Caco-2 (cell line): ENCODE measurements around the gene GDF7. TPM values are rescaled to one million over a fixed set of nuclear protein-coding genes. Genes with fewer than 3 reads are reported as not detected.

Experiments
- BruUV-seq: library from RNA; stranded (reverse); fragments of 400-500 nt; replicated peaks from 2 replicates; lab custom pipeline; 2021; lab: Mats Ljungman, UMichigan
- CTCF ChIA-PET: fragments of 300-600 bp; sonication (Branson Sonifier 250); formaldehyde crosslinking; loops from one replicate; lab custom pipeline; 2022; ENCODE audit warnings: antibody characterized with exemption; lab: Charles Lee
- POLR2A ChIA-PET: fragments of 300-600 bp; sonication (Branson Sonifier 250); formaldehyde crosslinking; loops from one replicate; lab custom pipeline; 2022; ENCODE audit warnings: antibody characterized with exemption; lab: Charles Lee
- DNase-seq, 2 experiments: peaks; one replicate each; pipeline versions ENCODE4 v3.0.0 to v3.0.0-alpha.2; 2020 to 2022
- H3K27me3 ChIP-seq: replicated peaks from 2 replicates; pipeline ENCODE4 v1.6.0; 2011; ENCODE audit warnings: low read length; ENCODE audit not compliant: control insufficient read depth, insufficient read depth
- H3K36me3 ChIP-seq: 2 replicates; pipeline ENCODE4 v1.5.1; 2011; ENCODE audit warnings: low read length; ENCODE audit not compliant: control insufficient read depth, insufficient read depth
- H3K4me1 ChIP-seq: fragments of 250-450 bp; sonication (Bioruptor Pico); 2 replicates; pipeline ENCODE4 v1.5.1; 2020; ENCODE audit warnings: mild to moderate bottlenecking
- H3K4me3 ChIP-seq: 2 replicates; pipeline ENCODE4 v1.5.1; 2011; ENCODE audit warnings: low read depth, mild to moderate bottlenecking, control low read depth, low read length
- H3K9me3 ChIP-seq: fragments of 250-450 bp; sonication (Bioruptor Pico); 2 replicates; pipeline ENCODE4 v1.5.1; 2020; ENCODE audit warnings: mild to moderate bottlenecking, moderate library complexity
- H3K27ac Mint-ChIP-seq: one replicate; pipeline ENCODE4 v1.8.0; 2022; ENCODE audit warnings: mixed read lengths; ENCODE audit not compliant: unreplicated experiment
- H3K27me3 Mint-ChIP-seq: one replicate; pipeline ENCODE4 v1.8.0; 2022; ENCODE audit warnings: mixed read lengths; ENCODE audit not compliant: insufficient read depth, unreplicated experiment
- H3K36me3 Mint-ChIP-seq: one replicate; pipeline ENCODE4 v1.8.0; 2022; ENCODE audit warnings: mild to moderate bottlenecking, mixed read lengths; ENCODE audit not compliant: insufficient read depth, unreplicated experiment
- H3K4me1 Mint-ChIP-seq: one replicate; pipeline ENCODE4 v1.8.0; 2022; ENCODE audit warnings: low read depth, mixed read lengths; ENCODE audit not compliant: unreplicated experiment
- H3K4me3 Mint-ChIP-seq: one replicate; pipeline ENCODE4 v1.8.0; 2022; ENCODE audit warnings: mild to moderate bottlenecking, moderate library complexity, mixed read lengths; ENCODE audit not compliant: unreplicated experiment
- H3K9me3 Mint-ChIP-seq: one replicate; pipeline ENCODE4 v1.8.0; 2022; ENCODE audit warnings: mixed read lengths; ENCODE audit not compliant: unreplicated experiment
- CTCF ChIP-seq, 2 experiments: fragments of 200-600 bp in 1 of 2; IDR thresholded peaks; 1 replicate in 1 of 2; 2 replicates in 1 of 2; pipeline versions ENCODE4 v1.5.1 to v1.8.0; 2011 to 2022; ENCODE audit warnings: antibody characterized with exemption in 1 of 2, control low read depth in 1 of 2, inconsistent platforms in 1 of 2, low read depth in 1 of 2, low read length in 1 of 2, mild to moderate bottlenecking in 1 of 2, moderate library complexity in 1 of 2; ENCODE audit not compliant: insufficient read depth in 1 of 2, severe bottlenecking in 1 of 2, unreplicated experiment in 1 of 2
- intact Hi-C: fragments of 100-400 bp; cut with micrococcal nuclease; formaldehyde crosslinking; loops from one replicate; pipeline ENCODE4 v1.10.0; 2022; ENCODE audit not compliant: unreplicated experiment
- total RNA-seq: library from RNA; stranded (reverse); gene quantifications from 2 replicates; pipeline ENCODE4 v1.2.3, GENCODE V29; 2022

The GDF7 gene
- total RNA-seq, 1 experiment from 2014 or later, result 1.7 TPM

GRCh38 chr2:20671036-20671735 lies 4.2 kb downstream of the GDF7 start:
- CTCF ChIA-PET, result interaction anchor here (0.6 kb wide), 1 partner anchor 210 kb away, joined by 3 read pairs; no protein-coding TSS in a partner anchor
- Histone ChIP-seq H3K4me3 (no peak overlapping the region), H3K36me3 (no peaks in the 10 kb centered on the region), H3K4me1 (peaks cover 20% of the 10 kb centered on the region), H3K27me3 (no peaks in the 10 kb centered on the region; the same call in 1 of the 2 replicates), H3K9me3 (no peaks in the 10 kb centered on the region)
- H3K27ac Mint-ChIP-seq, result no peak overlapping the region
- BruUV-seq, result no TSS peak
- intact Hi-C loops, result no loop called here
- no peak for DNase-seq
- POLR2A ChIA-PET, result no interaction called here
- TF ChIP-seq CTCF (IDR thresholded peaks at IDR 0.05; ENCODE audit: insufficient read depth in 1 of 2, low read depth in 1 of 2, low read length in 1 of 2, severe bottlenecking in 1 of 2, unreplicated experiment in 1 of 2), result no peak
- no peaks in the 10 kb centered on the region for H3K9me3 Mint-ChIP-seq
- no peaks in the 10 kb centered on the region for H3K27me3 Mint-ChIP-seq
- H3K4me1 Mint-ChIP-seq, result peaks cover 19% of the 10 kb centered on the region
- H3K36me3 Mint-ChIP-seq, result peaks cover 32% of the 10 kb centered on the region
- no peak overlapping the region for H3K4me3 Mint-ChIP-seq

- H3K9me3 Mint-ChIP-seq, result no peaks in the 10 kb centered on the region
- H3K27me3 ChIP-seq, result no peaks in the 10 kb centered on the region; the same call in 1 of the 2 replicates
- H3K4me1 ChIP-seq, result peaks cover 21% of the 10 kb centered on the region
- no peak overlapping the region for H3K27ac Mint-ChIP-seq
- no peaks in the 10 kb centered on the region for H3K27me3 Mint-ChIP-seq
- intact Hi-C loops, result no loop called here
- no peak overlapping the region for H3K4me3 ChIP-seq
- no peak for DNase-seq
- H3K36me3 ChIP-seq, result no peaks in the 10 kb centered on the region
- no peak for TF ChIP-seq CTCF (IDR thresholded peaks at IDR 0.05; ENCODE audit: insufficient read depth in 1 of 2, low read depth in 1 of 2, low read length in 1 of 2, severe bottlenecking in 1 of 2, unreplicated experiment in 1 of 2)
- ChIA-PET POLR2A (no interaction called here), CTCF (interaction anchor here (0.6 kb wide), 1 partner anchor 209 kb away, joined by 3 read pairs; no protein-coding TSS in a partner anchor)
- H3K36me3 Mint-ChIP-seq, result peaks cover 36% of the 10 kb centered on the region
- no peak overlapping the region for H3K4me3 Mint-ChIP-seq
- no peaks in the 10 kb centered on the region for H3K9me3 ChIP-seq
- BruUV-seq, result no TSS peak
- H3K4me1 Mint-ChIP-seq, result peaks cover 24% of the 10 kb centered on the region
These were observed 4.8 kb downstream of the GDF7 start for GRCh38 chr2:20671736-20672080.

GRCh38 chr2:20672201-20672951 lies 5.4 kb downstream of the GDF7 start:
- Histone ChIP-seq H3K9me3 (no peaks in the 10 kb centered on the region), H3K4me1 (peaks cover 21% of the 10 kb centered on the region), H3K36me3 (no peaks in the 10 kb centered on the region), H3K4me3 (no peak overlapping the region), H3K27me3 (no peaks in the 10 kb centered on the region; the same call in 1 of the 2 replicates)
- intact Hi-C loops, result no loop called here
- peaks cover 25% of the 10 kb centered on the region for H3K4me1 Mint-ChIP-seq
- CTCF ChIA-PET, result interaction anchor here (0.6 kb wide), 1 partner anchor 209 kb away, joined by 3 read pairs; no protein-coding TSS in a partner anchor
- BruUV-seq, result TSS peak; percentile 7
- POLR2A ChIA-PET, result no interaction called here
- no peaks in the 10 kb centered on the region for H3K27me3 Mint-ChIP-seq
- H3K9me3 Mint-ChIP-seq, result no peaks in the 10 kb centered on the region
- peaks cover 36% of the 10 kb centered on the region for H3K36me3 Mint-ChIP-seq
- H3K27ac Mint-ChIP-seq, result no peak overlapping the region
- no peak overlapping the region for H3K4me3 Mint-ChIP-seq
- no peak for TF ChIP-seq CTCF (IDR thresholded peaks at IDR 0.05; ENCODE audit: insufficient read depth in 1 of 2, low read depth in 1 of 2, low read length in 1 of 2, severe bottlenecking in 1 of 2, unreplicated experiment in 1 of 2)
- no peak for DNase-seq
